Transverse colon (tissue), 4 donors: ENCODE measurements around the gene ABHD16A.

ENCODE experiments used
- POLR2A ChIP-seq: fragments of 450-650 bp; IDR thresholded peaks from one replicate; pipeline ENCODE4 v1.6.1; 2016; ENCODE audit warnings: antibody characterized with exemption, mild to moderate bottlenecking, moderate library complexity
- POLR2AphosphoS5 ChIP-seq, 3 donors: sonication (generic); formaldehyde crosslinking; IDR thresholded peaks; one replicate each; pipeline ENCODE4 v1.6.1; 2016; ENCODE audit warnings: antibody characterized with exemption in 3 of 3
- TF ChIP-seq, protein P1 (sequence below), 5 experiments: fragments of 200-600 bp in 3 of 5; fragments of 450-650 bp in 2 of 5; sonication (generic) in 3 of 5; IDR thresholded peaks; 1 replicate in 2 of 5; 2 replicates in 3 of 5; pipeline ENCODE4 v1.5.1; 2016 to 2017; ENCODE audit warnings: antibody characterized with exemption in 5 of 5, inconsistent platforms in 3 of 5, mild to moderate bottlenecking in 2 of 5, moderate library complexity in 1 of 5

DNA sequence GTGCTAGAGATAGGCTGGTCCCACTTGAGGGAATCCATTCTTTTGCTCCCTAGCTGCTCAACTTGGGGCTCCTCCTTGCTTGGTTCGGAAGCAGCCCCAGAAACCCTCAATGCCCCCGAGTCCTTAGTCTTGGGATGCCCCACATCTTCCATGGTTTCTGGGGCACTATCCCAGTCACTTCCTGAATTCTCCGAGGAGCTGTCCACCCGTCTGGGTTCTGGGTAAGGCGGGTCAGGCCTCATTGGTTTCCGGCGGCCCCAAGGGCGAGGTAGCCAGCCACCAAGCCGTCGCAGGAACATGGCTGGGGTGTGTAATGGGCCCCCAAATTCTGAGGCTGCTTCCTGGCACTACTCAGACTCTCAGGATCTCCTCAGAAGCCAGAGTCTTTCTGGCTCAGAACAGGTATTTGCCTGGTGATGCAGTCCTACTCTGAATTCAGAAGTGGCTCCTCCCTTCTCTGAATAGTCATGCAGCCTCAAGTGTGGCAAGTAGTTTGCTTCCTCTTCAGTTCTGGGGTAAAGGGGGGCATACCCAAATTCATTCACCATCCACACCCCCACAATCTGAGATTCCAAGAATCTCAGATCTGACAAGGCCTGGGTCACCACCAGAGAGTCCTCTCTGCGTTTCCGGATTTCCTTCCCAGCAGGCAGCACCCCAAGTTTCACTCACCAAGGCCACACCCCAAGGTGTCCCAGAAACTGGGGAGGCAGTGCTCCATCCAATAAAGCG is 43.3 kb downstream of the ABHD16A start:
- TF ChIP-seq, protein P1, sequence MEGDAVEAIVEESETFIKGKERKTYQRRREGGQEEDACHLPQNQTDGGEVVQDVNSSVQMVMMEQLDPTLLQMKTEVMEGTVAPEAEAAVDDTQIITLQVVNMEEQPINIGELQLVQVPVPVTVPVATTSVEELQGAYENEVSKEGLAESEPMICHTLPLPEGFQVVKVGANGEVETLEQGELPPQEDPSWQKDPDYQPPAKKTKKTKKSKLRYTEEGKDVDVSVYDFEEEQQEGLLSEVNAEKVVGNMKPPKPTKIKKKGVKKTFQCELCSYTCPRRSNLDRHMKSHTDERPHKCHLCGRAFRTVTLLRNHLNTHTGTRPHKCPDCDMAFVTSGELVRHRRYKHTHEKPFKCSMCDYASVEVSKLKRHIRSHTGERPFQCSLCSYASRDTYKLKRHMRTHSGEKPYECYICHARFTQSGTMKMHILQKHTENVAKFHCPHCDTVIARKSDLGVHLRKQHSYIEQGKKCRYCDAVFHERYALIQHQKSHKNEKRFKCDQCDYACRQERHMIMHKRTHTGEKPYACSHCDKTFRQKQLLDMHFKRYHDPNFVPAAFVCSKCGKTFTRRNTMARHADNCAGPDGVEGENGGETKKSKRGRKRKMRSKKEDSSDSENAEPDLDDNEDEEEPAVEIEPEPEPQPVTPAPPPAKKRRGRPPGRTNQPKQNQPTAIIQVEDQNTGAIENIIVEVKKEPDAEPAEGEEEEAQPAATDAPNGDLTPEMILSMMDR (IDR thresholded peaks at IDR 0.05), result no peak
- TF ChIP-seq POLR2AphosphoS5 (IDR thresholded peaks at IDR 0.05) (no peak), POLR2A (no peak)
